LNCAP (cell line): Measurements from ENCODE around the gene PROSER1.

ENCODE experiments used
- TF ChIP-seq, protein P1 (sequence below): fragments of 450-650 bp; IDR thresholded peaks from 2 replicates; pipeline ENCODE4 v1.5.1; 2017; ENCODE audit warnings: mild to moderate bottlenecking

PROSER1 gene

GRCh38 chr13:39037410-39037879 lies 444 bp downstream of the PROSER1 start:
- TF ChIP-seq, protein P1, sequence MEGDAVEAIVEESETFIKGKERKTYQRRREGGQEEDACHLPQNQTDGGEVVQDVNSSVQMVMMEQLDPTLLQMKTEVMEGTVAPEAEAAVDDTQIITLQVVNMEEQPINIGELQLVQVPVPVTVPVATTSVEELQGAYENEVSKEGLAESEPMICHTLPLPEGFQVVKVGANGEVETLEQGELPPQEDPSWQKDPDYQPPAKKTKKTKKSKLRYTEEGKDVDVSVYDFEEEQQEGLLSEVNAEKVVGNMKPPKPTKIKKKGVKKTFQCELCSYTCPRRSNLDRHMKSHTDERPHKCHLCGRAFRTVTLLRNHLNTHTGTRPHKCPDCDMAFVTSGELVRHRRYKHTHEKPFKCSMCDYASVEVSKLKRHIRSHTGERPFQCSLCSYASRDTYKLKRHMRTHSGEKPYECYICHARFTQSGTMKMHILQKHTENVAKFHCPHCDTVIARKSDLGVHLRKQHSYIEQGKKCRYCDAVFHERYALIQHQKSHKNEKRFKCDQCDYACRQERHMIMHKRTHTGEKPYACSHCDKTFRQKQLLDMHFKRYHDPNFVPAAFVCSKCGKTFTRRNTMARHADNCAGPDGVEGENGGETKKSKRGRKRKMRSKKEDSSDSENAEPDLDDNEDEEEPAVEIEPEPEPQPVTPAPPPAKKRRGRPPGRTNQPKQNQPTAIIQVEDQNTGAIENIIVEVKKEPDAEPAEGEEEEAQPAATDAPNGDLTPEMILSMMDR, result no peak

GRCh38 chr13:39036212-39036611 lies 1.7 kb downstream of the PROSER1 start:
- TF ChIP-seq, protein P1, result no peak

- TF ChIP-seq, protein P1, result no peak
Observed at GRCh38 chr13:39035799-39036198, 2.1 kb downstream of the PROSER1 start.

DNA sequence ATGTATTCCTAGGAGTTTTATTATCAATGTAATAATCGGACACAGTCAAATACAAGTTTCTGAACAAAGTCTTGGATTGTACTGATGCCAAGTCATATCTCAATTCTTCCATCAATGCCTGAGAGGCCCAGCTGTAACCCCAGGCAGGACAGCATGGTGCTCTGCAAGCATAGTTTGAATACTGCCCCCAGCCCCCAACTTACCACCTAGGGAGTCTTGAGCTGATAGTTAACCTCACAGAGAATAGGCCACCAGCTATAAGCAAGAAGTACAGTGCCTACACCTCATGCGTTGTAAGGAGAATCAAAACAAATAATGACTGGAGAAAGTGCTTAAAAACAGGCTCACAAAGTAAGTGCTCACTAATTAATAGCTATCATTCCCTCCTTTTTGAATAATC lies 2.7 kb downstream of the PROSER1 start:
- TF ChIP-seq, protein P1, result no peak

DNA sequence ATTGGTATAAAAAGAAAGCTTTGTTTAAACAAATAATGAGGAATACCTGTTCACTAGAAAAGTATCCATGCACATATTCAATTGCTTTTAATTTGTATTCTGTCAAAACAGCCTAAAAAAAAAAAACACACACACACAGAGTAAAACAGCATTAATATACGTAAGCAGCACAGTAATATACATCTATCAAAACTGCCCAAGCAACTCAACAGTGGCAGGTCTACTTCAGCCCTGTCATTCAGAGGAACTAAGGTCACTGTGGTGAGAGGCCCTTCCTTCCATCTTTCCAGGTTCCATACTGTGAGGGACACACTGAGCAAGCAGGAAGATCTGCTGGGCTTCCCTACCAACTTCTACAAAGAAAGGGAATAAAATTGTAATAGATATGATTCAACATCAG lies 3.8 kb downstream of the PROSER1 start:
- TF ChIP-seq, protein P1, result no peak

DNA sequence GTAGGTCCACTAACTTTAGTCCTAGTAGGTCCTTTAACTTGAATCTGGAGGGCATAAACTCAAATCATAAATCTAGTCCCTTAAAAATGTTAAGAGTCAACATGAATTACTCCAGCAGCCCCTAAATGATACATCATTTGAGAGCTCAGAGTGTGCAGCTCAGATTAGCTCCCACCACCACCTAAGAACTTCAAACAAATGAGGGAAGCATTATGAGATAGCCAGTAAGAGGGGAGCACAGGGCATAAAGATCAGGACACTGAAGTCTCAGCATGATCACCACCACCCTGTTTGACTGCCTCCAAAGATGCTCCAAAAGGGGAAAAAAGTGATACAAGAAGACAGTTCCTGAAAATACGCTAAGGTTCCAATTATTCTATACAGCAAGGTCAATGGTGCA lies 5.7 kb downstream of the PROSER1 start:
- TF ChIP-seq, protein P1, result no peak

DNA sequence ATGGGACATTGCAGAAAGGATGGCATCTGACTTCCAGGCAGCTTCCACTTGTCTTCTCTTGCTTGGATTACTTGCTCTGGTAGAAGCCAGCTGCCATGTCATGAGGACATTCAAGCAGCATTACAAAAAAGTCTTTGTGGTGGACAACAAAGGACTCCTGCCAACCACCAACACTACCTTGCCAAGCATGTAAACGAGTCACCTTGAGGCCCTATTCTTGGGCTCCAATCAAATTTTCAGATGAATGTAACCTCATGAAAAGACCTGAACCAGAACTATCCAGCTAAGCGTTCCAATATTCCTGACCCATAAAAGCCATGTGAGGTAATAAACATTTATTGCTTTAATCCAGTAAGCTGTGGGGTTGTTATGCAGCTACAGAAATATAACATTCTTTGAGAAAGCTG lies 12.5 kb downstream of the PROSER1 start:
- TF ChIP-seq, protein P1, result no peak

DNA sequence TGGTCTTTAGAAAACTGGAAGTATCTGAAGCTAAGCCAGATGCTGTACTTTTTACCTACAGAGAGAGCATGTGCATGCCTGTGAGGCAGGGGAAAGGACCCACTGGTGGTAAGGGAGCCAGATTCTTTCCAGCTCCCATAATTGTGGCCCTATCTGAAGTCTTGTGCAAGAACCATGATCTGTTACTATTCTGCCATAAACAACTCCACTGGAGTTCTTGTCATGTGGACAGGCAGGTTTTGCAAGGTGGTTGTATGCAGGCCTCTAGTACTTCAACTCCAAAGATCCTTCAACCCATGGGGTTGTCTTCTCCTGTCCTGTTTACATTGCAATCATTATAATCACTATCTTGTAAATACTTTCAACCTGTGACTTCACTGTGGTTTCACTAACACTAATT lies 14.1 kb downstream of the PROSER1 start:
- TF ChIP-seq, protein P1, result no peak
